22Rv1 (cell line): ENCODE data around the gene ALX3.

ENCODE experiments used
- CTCF ChIP-seq: fragments of 450-650 bp; IDR thresholded peaks from 2 replicates; pipeline ENCODE4 v1.5.1; 2017; ENCODE audit warnings: mild to moderate bottlenecking
- ZFX ChIP-seq: fragments of 450-650 bp; IDR thresholded peaks from 2 replicates; pipeline ENCODE4 v1.6.1; 2017; ENCODE audit warnings: antibody characterized with exemption, borderline replicate concordance

GRCh38 chr1:110069404-110070281, 829 bp downstream of the ALX3 start:
- no peak for TF ChIP-seq CTCF
- no peak for TF ChIP-seq ZFX
